ENCODE data around the gene CSAG3. TPM values are rescaled to one million over a fixed set of nuclear protein-coding genes. Genes with fewer than 3 reads are reported as not detected.
"Not testable (repeated sequence)": the region's sequence is repeated elsewhere in the genome, so short reads cannot be mapped to it uniquely, and the experiment has no call there.

Gene CSAG3
- total RNA-seq, 2 experiments from 2014 or later, result not detected

DNA sequence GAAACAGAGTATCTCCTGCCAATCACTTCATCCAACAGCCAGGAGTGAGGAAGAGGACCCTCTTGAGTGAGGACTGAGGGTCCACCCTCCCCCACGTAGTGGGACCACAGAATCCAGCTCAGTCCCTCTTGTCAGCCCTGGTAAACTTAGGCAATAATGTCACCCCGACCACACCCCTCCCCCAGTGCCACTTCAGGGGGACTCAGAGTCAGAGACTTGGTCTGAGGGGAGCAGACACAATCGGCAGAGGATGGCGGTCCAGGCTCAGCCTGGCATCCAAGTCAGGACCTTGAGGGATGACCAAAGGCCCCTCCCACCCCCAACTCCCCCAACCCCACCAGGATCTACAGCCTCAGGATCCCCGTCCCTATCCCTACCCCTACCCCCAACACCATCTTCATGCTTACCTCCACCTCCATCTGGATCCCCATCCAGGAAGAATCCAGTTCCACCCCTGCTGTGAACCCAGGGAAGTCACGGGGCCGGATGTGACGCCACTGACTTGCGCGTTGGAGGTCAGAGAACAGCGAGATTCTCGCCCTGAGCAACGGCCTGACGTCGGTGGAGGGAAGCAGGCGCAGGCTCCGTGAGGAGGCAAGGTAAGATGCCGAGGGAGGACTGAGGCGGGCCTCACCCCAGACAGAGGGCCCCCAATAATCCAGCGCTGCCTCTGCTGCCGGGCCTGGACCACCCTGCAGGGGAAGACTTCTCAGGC, 25.6 kb upstream of the CSAG3 start, which contains the start of the genes CSAG1 and MAGEA12:
CSAG1 (minus strand) TSS at position 461 of the 715 bp plus-strand sequence. CDS start 1,261 bp downstream, outside the sequence.
MAGEA12 (plus strand) TSS at position 497 of the 715 bp plus-strand sequence. CDS start 2,405 bp downstream, outside the sequence.
- no peaks in the 10 kb centered on the region for H3K9me3 ChIP-seq (ENCODE audit: low read length)
- no peak within 1 kb of the TSS for H3K4me3 ChIP-seq (ENCODE audit: low read depth, low read length, poor library complexity, severe bottlenecking)
- no peaks in the 10 kb centered on the region for H3K36me3 ChIP-seq (ENCODE audit: insufficient read depth, low read length)
- no peaks in the 10 kb centered on the region for H3K79me2 ChIP-seq (ENCODE audit: insufficient read depth, low read depth, low read length)
- H3K27ac ChIP-seq (ENCODE audit: low read depth, low read length, poor library complexity, severe bottlenecking), result no peak within 1 kb of the TSS
- no TSS peak for BruUV-seq (replicated peaks)
- intact Hi-C loops (cut with micrococcal nuclease; ENCODE audit: unreplicated experiment), result no loop called here
- H3K9me2 ChIP-seq (ENCODE audit: insufficient read depth, low read length), result no peaks in the 10 kb centered on the region
- ChIA-PET POLR2A (no interaction called here), CTCF (ENCODE audit: unreplicated experiment) (no interaction called here)
- DNase-seq (ENCODE audit: low spot score), result no peak
- no peaks in the 10 kb centered on the region for H3K4me1 ChIP-seq (ENCODE audit: insufficient read depth, low read length, poor library complexity, severe bottlenecking)
- no peak within 1 kb of the TSS for H2AFZ ChIP-seq (ENCODE audit: low read length)
- no peak within 1 kb of the TSS for H3K4me2 ChIP-seq (ENCODE audit: low read length)
- no peaks in the 10 kb centered on the region for H4K20me1 ChIP-seq (ENCODE audit: insufficient read depth, low read length)
- TF ChIP-seq, protein P1, sequence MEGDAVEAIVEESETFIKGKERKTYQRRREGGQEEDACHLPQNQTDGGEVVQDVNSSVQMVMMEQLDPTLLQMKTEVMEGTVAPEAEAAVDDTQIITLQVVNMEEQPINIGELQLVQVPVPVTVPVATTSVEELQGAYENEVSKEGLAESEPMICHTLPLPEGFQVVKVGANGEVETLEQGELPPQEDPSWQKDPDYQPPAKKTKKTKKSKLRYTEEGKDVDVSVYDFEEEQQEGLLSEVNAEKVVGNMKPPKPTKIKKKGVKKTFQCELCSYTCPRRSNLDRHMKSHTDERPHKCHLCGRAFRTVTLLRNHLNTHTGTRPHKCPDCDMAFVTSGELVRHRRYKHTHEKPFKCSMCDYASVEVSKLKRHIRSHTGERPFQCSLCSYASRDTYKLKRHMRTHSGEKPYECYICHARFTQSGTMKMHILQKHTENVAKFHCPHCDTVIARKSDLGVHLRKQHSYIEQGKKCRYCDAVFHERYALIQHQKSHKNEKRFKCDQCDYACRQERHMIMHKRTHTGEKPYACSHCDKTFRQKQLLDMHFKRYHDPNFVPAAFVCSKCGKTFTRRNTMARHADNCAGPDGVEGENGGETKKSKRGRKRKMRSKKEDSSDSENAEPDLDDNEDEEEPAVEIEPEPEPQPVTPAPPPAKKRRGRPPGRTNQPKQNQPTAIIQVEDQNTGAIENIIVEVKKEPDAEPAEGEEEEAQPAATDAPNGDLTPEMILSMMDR (conservative IDR thresholded peaks at IDR 0.05; ENCODE audit: low read length), result no peak
- no peak for TF ChIP-seq EZH2phosphoT487 (IDR thresholded peaks at IDR 0.05; ENCODE audit: borderline replicate concordance, low read depth, low read length)

DNA sequence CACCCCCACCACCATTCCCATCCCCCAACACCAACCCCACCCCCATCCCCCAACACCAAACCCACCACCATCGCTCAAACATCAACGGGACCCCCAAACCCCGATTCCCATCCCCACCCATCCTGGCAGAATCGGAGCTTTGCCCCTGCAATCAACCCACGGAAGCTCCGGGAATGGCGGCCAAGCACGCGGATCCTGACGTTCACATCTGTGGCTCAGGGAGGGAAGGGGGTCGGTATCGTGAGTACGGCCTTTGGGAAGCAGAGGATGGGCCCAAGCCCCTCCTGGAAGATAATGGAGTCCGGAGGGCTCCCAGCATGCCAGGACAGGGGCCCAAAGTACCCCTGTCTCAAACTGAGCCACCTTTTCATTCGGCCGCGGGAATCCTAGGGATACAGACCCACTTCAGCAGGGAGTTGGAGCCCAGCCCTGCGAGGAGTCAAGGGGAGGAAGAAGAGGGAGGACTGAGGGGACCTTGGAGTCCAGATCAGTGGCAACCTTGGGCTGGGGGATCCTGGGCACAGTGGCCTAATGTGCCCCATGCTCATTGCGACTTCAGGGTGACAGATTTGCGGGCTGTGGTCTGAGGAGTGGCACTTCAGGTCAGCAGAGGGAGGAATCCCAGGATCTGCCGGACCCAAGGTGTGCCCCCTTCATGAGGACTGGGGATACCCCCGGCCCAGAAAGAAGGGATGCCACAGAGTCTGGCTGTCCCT, 24.7 kb upstream of the CSAG3 start:
- POLR2A ChIA-PET; H3K4me1 ChIP-seq (ENCODE audit: insufficient read depth, low read length, poor library complexity, severe bottlenecking); BruUV-seq (replicated peaks); CTCF ChIA-PET (ENCODE audit: unreplicated experiment); intact Hi-C loops (cut with micrococcal nuclease; ENCODE audit: unreplicated experiment); H3K36me3 ChIP-seq (ENCODE audit: insufficient read depth, low read length); H3K27ac ChIP-seq (ENCODE audit: low read depth, low read length, poor library complexity, severe bottlenecking); H3K9me3 ChIP-seq (ENCODE audit: low read length); H4K20me1 ChIP-seq (ENCODE audit: insufficient read depth, low read length); H3K79me2 ChIP-seq (ENCODE audit: insufficient read depth, low read depth, low read length); H3K4me3 ChIP-seq (ENCODE audit: low read depth, low read length, poor library complexity, severe bottlenecking); H3K9me2 ChIP-seq (ENCODE audit: insufficient read depth, low read length); DNase-seq (ENCODE audit: low spot score); H2AFZ ChIP-seq (ENCODE audit: low read length); H3K4me2 ChIP-seq (ENCODE audit: low read length): not testable (repeated sequence)

DNA sequence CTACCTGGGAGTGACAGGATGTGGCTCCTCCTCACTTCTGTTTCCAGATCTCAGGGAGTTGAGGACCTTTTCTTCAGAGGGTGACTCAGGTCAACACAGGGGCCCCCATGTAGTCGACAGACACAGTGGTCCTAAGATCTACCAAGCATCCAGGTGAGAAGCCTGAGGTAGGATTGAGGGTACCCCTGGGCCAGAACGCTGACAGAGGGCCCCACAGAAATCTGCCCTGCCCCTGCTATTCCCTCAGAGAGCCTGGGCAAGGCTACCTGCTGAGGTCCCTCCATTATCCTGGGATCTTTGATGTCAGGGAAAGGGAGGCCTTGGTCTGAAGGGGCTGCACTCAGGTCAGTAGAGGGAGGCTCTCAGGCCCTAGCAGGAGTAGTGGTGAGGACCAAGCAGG, 23.9 kb upstream of the CSAG3 start:
- CTCF ChIA-PET (ENCODE audit: unreplicated experiment), result no interaction called here

More for the DNA sequence above, 23.9 kb upstream of the CSAG3 start:
- Histone ChIP-seq H3K9me3 (ENCODE audit: low read length) (no peaks in the 10 kb centered on the region), H3K4me1 (ENCODE audit: insufficient read depth, low read length, poor library complexity, severe bottlenecking) (no peaks in the 10 kb centered on the region), H3K9me2 (ENCODE audit: insufficient read depth, low read length) (no peaks in the 10 kb centered on the region), H4K20me1 (ENCODE audit: insufficient read depth, low read length) (no peaks in the 10 kb centered on the region), H3K79me2 (ENCODE audit: insufficient read depth, low read depth, low read length) (no peaks in the 10 kb centered on the region), H3K4me2 (ENCODE audit: low read length) (no peak overlapping the region), H3K4me3 (ENCODE audit: low read depth, low read length, poor library complexity, severe bottlenecking) (no peak overlapping the region), H3K27ac (ENCODE audit: low read depth, low read length, poor library complexity, severe bottlenecking) (no peak overlapping the region), H3K36me3 (ENCODE audit: insufficient read depth, low read length) (no peaks in the 10 kb centered on the region), H2AFZ (ENCODE audit: low read length) (no peak overlapping the region)
- BruUV-seq (replicated peaks), result no TSS peak
- no peak for TF ChIP-seq EZH2phosphoT487 (IDR thresholded peaks at IDR 0.05; ENCODE audit: borderline replicate concordance, low read depth, low read length)
- TF ChIP-seq, protein P1 (conservative IDR thresholded peaks at IDR 0.05; ENCODE audit: low read length), result no peak
- POLR2A ChIA-PET, result no interaction called here
- DNase-seq (ENCODE audit: low spot score), result no peak
- intact Hi-C loops (cut with micrococcal nuclease; ENCODE audit: unreplicated experiment), result no loop called here

Measured in OCI-LY7 (cell line).